ENCODE results near the gene ISG15.

Gene ISG15

DNA sequence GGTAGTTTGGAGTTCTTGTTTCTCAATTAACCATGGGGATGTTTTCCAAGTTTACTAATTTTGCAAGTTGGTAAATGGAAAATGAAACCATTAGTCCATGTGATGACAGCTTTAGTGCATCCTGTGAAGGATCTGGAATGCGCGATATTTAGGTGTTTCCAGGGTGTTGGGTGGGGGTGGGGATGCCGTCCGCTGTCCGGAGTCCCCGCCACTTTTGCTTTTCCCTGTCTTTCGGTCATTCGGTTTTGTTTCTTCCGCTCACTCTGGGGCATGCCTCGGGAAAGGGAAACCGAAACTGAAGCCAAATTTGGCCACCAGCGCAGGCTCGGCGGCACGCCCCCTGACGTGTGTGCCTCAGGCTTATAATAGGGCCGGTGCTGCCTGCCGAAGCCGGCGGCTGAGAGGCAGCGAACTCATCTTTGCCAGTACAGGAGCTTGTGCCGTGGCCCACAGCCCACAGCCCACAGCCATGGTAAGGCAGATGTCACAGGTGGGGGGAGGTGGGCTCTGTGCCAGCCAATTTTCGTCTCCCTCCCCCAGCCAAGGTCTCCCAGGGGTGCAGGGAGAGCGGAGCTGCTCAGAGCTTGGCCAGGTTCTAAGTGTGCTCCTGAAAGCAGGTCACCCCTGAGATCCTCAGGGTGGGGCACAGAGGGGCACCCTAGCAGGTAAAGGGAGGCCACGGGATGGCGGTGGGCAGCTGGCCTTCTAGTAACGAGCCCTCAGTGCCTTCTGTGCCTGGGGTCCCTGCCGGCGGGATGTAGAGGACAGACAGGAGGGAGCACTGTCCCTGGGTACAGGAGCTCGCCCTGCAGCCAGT, at the start of gene ISG15:
Gene ISG15 (plus strand): TSS at position 393 of the 817 bp plus-strand sequence. CDS start 77 bp downstream, at position 470.
- DNase-seq = peak; percentile 87

DNA sequence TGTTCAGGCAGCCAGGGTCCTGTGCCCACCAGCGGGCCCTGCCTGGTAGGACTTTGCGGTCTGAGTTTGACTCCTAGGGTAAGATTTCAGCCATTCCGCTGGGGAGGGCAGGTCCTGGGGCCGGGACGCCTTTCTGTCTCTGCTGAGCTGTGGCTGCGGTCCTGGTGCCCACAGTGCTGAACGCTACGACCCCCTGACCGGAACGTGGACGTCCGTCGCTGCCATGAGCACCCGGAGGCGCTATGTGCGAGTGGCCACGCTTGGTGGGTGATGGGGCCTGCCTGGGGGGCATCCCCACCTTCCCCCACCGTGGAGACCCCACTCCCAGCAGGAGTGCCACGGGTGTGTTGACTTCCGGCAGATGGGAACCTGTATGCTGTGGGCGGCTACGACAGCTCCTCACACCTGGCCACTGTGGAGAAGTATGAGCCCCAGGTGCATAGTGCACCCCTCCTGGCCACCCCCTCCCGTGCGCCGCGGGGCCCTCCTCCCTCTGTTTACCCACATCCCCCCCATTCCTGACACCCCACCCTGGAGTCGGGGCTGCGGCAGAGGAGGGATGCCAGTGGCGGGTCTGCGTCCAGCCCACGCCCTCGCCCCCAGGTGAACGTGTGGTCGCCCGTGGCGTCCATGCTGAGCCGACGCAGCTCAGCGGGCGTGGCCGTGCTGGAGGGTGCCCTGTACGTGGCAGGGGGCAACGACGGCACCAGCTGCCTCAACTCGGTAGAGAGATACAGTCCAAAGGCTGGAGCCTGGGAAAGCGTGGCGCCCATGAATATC, 49.4 kb upstream of the ISG15 start:
- DNase-seq = no peak

DNA sequence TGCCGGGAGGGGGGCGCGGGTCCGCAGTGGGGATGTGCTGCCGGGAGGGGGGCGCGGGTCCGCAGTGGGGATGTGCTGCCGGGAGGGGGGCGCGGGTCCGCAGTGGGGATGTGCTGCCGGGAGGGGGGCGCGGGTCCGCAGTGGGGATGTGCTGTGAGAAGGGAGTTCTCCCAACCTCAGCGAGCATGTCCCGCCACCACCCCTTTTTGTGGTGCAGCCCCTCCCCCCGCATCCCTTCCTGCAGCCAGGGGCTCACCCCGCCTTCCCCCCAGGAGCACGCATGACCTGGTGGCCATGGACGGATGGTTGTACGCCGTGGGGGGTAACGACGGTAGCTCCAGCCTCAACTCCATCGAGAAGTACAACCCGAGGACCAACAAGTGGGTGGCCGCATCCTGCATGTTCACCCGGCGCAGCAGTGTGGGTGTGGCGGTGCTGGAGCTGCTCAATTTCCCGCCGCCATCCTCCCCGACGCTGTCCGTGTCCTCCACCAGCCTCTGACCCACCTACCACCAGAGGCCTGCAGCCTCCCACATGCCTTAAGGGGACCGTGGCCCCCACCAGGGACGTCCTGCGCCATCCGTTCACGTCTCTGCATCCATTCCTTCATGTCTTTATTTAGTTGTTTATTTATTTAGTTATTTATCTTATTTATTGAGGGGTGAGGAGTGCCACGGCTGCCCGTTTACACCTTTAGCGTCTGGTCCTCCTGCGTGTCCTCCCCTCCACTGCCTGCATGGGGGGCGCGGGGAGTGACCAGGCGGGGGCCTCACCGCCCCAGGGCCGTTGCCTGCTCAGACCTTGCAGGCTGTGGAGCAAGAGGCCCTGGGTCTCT, 48.4 kb upstream of the ISG15 start:
- DNase-seq = no peak

DNA sequence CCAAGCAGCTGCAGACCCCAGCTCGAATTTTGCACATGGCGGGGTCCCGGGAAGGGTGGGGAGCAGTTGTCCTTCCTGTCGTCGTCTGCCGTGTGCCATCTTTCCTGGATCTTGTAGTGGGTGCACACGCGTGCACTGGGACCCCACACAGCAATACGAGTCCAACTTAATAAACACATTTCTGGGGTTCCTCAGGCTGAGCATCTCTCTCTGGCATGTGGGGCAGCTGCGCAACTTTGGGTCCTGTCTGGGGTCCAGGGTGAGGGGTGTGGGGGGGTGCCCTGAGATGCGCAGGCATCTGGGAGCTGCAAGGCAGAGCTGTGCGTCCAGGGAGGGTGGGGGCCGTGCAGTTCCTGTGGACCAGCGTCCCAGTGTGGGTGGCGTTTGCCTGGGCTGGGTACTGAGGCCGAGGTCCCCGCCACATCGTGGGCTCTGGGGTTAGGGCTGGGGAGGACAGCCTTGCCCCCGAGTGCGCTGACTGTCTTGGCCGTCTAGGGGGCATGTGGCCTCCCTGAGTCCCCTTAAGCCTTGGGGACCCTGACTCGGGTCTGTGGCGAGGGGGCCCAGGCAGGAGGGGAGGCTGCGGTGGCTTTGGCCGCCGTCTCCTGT, 47.7 kb upstream of the ISG15 start:
- DNase-seq = no peak

DNA sequence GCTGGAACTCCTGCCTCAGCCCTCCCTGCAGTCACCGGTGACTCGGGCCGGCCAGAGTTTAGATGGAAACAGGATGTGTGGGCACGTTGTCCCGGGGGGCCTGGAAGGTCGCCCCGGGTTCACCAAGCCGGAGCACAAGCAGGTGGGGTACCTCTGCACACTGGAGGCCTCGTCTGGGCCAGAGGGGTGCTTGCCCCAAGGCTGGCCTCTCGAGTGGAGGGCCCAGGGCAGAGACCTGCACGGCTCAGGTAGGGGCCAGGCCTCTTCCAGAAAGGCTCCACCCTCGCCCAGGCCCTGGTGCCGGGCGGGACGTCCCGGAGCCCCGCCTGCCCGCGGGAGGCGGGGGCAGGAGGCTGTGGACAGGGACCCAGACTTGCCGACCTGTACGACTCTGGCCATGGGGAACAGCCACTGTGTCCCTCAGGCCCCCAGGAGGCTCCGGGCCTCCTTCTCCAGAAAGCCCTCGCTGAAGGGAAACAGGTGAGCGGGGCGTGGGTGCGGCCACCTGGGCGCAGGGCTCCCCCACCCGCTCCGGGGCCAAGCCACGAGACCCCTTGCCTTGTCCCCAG, 47.1 kb upstream of the ISG15 start, which contains the start of gene PLEKHN1:
Gene PLEKHN1 (plus strand): TSS at position 348 of the 569 bp plus-strand sequence. CDS start 50 bp downstream, at position 398.
- peak; percentile 28 for DNase-seq

DNA sequence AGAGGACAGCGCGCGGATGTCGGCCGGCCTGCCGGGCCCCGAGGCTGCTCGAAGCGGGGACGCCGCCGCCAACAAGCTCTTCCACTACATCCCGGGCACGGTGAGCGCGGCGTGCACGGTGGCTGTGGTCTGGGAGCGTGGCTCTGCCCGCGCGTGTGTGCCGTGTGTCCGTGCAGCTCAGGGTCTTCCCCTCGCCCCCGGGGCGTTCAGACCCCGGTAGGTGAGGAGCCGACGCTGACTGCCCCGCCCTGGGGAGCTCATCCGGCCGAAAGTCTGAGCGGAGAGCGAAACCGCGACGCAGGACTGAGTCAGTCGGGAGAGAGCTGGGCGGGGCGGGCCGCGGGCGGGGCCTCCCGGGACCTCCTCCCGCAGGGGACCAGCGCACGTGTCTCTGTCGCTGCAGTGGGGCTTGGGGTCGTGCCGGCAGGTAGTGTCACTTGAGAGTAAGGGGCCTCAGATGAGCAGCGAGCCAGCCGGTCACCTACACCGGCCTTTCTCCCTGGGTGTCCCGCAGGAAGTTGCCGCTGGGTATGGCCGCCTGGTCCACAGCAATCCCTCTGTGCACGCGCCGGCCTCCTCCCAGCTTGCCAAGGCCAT, 46.5 kb upstream of the ISG15 start:
- DNase-seq = peak; percentile 86

DNA sequence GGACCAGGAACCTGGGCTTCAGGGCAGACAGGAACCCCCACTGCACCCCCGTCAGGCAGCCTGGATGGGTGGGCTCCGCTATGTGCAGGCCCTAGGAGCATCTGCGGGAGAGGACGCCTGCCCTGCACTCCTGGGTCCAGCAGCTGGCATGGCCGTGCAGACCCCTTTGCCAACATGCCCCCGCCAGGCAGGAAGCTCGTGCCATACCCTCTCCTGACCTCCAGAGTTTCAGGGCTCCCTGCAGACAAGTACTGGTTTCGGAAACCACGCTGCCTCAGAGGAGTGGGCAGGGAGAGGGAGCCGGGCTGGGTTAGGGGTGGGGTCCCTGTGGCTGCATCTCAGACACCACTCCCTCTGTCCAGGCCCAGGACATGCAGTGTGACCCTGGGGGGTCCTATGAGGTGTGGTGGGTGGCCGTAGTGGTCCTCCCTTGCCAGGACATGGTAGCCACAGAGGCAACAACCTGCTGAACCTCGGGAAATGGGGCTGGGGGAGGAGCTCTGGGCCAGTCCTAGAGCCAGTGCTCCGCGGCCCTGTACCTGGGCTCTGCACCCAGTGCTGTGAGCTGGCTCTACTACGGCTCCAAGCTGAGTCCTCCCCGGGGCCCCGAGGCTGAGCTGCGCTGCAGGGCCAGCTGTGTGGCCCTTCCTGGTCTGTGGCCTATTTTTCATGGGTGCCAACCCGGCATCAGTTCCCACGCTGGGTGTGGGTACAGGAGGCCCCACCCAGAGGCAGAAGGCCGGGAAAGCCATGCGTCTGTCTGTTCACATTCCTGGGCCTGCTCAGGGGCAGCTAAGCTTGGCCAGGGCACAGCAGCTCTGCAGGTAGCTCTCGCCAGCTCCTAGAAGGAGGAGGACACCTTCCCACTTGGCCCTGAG, 45.6 kb upstream of the ISG15 start:
- no peak for DNase-seq

DNA sequence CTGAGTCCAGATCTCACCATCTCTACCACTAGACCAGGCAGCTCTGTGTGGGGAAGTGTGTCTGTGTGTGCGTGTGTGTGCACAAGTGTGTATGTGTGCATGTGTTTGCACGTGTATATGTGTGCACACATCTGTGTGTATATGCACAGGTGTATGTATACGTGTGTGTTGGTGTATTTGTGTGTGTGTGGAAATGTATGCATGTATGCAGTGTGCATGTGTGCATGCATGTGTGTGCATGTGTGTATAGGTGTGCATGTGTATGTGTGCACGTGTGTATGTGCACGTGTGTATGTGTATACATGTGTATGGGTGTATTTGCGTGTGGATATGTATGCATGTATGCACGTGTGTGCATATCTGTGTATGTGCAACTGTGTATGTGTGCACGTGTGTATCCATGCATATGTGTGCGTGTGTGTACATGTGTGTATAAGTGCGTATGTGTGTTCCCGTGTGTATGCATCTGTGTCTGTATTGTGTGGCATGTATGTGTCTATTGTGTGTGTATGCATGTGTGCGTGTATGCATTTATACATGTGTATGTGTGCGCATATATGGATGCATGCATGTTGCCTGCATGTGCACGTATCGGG, 43.9 kb upstream of the ISG15 start:
- no peak for DNase-seq

DNA sequence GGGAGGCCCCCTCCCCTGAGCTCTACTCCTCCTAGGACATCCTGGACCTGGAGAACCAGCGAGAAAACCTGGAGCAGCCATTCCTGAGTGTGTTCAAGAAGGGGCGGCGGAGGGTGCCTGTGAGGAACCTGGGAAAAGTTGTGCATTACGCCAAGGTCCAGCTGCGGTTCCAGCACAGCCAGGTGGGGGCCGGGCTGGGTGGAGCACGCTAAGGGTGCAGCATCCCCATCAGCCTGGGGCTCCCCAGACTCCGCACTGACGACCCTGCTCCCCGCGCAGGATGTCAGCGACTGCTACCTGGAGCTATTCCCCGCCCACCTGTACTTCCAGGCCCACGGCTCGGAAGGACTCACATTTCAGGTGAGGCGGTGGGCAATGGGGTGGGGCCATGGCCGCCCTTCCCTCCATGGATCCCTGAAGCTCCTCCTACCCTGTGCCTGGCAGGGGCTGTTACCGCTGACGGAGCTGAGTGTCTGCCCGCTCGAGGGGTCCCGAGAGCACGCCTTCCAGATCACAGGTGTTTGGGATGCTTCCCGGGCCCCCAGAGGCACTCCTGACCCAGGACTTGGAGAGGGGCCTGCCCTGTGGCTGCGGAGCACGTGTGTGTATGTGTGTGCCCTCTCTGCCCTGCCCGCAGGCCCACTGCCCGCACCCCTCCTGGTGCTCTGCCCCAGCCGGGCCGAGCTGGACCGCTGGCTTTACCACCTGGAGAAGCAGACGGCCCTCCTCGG, 42.9 kb upstream of the ISG15 start:
- no peak for DNase-seq

DNA sequence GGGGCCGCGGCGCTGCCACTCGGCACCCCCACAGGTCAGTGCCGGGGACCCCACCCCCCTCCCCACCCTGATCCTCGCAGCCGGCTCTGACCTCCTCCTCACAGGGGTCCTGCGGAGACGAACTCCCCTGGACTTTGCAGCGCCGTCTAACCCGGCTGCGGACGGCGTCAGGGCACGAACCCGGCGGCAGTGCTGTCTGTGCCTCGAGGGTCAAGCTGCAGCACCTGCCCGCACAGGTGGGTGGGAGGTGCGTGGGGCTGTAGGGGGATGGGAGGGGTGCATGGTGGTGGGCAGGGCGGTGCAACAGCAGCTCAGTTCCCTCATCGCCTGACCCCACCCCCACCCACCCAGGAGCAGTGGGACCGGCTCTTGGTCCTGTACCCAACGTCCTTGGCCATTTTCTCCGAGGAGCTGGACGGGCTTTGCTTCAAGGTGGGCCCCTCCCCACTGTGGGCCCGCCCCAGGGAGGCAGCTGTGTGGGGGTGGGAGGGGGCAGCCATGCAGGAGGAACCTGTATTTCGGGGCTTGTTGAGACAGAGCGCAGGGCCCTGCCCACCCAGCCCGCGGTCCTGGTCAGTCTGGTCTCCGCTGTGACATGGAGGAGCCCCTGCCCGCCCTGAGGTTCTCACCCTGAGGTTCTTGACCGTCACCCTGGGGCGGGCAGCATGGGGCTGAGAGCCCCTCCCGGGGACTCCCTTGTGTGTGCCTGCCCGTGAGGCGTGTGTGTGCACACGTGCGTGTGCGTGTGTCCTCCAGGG, 42.1 kb upstream of the ISG15 start:
- DNase-seq = no peak

DNA sequence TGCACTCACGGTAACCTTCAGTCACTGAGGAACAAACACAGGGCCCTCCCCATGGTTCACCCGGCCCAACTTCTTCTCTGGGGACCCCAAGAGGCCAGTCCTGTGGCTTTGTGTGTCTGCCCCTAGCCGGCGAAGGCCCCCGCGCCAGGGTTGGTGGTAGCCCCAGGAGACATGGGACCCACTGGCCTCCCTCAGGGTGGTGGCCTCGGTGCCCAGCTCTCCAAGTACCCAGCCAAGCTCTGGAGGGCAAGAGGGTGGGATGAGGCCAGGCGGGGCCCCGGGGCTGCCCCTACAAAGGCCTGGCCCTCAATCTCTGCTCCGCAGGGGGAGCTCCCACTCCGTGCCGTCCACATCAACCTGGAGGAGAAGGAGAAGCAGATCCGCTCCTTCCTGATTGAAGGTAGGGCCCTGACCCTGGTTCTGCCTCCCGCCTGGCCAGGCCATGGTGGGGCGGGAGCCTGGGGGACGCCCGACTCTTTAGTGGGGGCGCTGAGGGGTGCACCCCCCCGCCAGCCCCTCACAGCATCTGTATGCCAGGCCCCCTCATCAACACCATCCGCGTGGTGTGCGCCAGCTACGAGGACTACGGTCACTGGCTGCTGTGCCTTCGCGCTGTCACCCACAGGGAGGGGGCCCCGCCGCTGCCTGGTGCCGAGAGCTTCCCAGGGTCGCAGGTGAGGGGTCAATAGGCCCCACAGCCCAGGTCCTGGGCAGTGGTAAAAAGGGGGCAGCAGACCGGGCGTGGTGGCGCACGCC, 41.4 kb upstream of the ISG15 start:
- no peak for DNase-seq

DNA sequence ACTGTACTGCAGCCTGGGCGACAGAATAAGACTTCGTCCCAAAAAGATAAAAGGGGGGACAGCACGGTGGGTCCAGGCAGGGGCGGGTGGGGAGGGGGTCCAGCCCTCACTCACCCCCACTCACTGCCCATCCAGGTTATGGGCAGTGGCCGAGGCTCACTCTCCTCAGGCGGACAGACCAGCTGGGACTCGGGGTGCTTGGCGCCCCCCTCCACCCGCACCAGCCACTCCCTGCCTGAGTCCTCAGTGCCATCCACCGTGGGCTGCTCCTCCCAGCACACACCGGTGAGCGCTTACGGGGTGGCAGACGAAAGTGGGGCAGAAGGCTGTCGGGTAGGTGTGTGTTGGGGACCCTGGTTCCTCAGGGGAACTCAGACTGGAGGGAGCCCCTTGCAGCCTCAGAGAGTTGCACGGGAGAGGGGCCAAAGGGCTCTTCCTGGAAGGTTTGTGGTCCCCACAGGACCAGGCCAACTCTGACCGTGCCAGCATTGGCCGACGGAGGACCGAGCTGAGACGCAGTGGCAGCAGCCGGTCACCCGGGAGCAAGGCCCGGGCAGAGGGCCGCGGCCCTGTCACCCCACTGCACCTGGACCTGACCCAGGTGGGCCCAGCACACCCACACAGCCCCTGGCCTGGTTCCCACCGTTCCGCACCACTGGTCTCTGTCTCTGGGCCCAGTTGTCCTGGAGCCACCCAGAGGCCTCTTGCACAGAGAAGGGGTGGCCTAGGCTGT, 40.4 kb upstream of the ISG15 start:
- DNase-seq = no peak

DNA sequence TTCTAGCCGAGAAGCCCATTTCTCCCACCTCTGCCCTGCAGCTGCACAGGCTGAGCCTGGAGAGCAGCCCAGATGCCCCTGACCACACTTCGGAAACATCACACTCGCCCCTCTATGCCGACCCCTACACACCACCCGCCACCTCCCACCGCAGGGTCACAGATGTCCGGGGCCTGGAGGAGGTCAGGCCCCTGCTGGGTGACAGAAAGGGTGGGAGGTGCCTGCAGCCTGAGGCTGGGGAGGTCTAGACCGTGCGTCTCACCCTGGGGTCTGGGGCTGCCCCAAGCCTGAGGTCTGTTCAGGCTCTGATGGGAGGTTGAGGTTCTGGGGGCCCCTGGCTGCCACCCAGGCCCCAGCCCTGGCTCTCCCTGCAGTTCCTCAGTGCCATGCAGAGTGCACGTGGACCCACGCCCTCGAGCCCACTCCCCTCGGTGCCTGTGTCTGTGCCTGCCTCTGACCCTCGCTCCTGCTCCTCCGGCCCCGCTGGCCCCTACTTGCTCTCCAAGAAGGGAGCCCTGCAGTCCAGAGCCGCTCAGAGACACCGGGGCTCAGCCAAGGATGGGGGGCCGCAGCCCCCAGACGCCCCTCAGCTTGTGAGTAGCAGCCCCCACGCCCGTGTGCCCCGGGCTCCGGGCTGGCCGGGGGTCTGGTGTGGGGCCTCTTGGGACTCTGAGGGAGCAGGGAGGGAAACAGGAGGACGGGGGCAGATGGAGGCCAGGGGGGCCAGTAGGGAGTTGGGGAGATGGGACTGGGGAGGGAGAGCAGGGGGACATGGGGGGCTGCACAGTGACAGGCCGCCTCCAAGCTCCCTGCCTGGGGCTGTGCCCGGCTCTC, 39.6 kb upstream of the ISG15 start:
- DNase-seq = no peak

DNA sequence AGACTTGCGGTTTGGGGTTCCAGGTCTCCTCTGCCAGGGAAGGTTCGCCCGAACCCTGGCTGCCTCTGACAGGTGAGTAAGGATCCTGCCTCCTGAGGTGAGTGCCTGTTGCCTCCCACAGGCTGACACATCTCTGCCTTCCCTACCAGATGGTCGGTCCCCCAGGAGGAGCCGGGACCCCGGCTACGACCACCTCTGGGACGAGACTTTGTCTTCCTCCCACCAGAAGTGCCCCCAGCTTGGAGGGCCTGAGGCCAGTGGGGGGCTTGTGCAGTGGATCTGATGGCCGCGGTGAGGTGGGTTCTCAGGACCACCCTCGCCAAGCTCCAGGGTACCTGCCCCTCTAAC, 39.0 kb upstream of the ISG15 start:
- DNase-seq = no peak

DNA sequence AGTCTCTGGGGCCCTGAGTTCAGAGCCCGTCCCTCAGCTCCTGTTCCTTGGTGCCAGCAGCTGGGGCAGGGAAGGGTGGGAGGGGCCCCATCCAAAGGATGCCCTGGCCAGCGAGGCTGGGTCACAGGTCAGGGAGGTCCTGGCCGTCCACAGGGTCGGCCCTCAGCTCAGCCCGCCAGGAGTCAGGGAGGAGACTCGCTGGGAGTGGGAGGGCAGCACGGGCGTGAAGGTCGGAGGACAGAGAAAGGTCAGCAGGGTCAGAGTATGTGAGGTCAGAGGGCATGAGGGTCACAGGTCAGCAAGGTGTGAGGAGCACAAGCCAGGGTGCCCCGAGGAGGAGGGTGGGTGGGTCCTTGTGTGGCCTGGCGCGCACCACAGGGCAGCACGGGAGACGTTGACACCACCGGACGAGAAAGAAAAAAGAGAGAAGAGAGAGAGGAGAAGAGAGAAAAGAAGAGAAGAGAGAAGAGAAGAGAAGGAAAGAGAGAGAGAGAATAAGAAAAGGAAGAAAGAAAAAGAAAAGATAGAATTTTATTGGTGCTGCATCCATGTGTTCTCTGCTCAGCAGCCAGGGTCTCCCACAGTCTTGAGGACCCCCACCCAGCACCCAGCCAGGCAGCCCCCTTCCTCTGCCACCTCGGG, 38.5 kb upstream of the ISG15 start:
- no peak for DNase-seq

DNA sequence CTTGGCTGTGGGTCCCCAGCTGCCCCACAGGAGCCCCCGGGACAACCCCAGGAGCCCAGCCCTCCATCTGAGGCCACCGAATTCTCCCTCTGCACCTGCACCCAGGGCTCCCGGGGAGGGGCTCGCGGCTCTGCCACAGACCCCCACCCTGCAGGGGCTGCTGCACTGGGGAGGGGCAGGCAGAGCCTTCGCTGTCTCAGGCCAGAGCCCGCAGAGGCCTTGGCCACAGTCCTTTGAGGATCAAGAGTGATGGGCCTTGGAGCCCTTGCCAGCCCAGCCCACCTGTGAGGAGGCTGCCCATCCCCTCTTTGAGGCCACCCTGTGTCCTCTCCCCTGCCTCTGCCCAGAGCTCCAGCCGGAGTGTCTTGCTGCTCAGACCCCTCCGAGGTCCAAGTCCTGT, 37.9 kb upstream of the ISG15 start:
- no peak for DNase-seq

Data from activated naive CD4-positive, alpha-beta T cell treated with Interleukin-2 at 50 U/mL for 16 hours (primary cell).